Measurements from ENCODE around the gene KCNN4.

DNA sequence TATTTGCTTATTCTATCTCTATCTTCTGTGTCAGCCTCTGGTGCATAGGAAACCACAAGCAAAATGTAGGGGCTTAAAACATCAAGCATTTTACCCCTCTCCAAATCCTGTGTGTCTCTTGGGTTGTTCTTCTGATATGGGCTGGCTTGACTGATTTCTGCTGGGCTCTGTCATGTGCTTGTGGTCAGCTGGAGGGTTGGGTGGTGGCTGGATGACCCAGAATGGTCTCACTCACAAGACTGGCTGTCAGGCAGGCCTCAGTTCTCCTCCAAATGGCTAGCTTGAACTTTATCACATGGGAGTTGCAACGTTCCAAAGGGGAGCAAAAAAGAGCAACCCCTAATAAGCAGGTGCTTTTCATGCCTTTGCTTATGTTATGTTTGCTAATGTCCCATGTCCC lies 31.1 kb upstream of the KCNN4 start:
- TF ChIP-seq RFX5 (IDR thresholded peaks at IDR 0.05; ENCODE audit: low read length) (no peak), TEAD4 (IDR thresholded peaks at IDR 0.05; ENCODE audit: borderline replicate concordance, insufficient read depth) (no peak), MAX (IDR thresholded peaks at IDR 0.05; ENCODE audit: low read depth) (no peak), YY1 (IDR thresholded peaks at IDR 0.05; ENCODE audit: low read depth) (no peak), SIN3A (IDR thresholded peaks at IDR 0.05; ENCODE audit: borderline replicate concordance, low read depth, low read length) (no peak), CTCF (IDR thresholded peaks at IDR 0.05) (no peak), GABPA (IDR thresholded peaks at IDR 0.05; ENCODE audit: low read depth) (no peak), RXRA (IDR thresholded peaks at IDR 0.05; ENCODE audit: borderline replicate concordance, low read depth) (no peak), POLR2AphosphoS5 (IDR thresholded peaks at IDR 0.05; ENCODE audit: low read depth, low read length) (no peak), SMC3 (IDR thresholded peaks at IDR 0.05; ENCODE audit: low read depth, low read length) (no peak)

All from SK-N-SH (cell line).